ENCODE results near the gene SIL1. TPM values are rescaled to one million over a fixed set of nuclear protein-coding genes. Genes with fewer than 3 reads are reported as not detected.

The SIL1 gene
- total and polyA plus RNA-seq, 2 of the 13 experiments (the other 11 are each of a cell fraction or from before 2014, with no cell fraction given): 26.0 to 30.0 TPM

- TF ChIP-seq REXO4 (CRISPR knock-in tag; IDR thresholded peaks at IDR 0.05; ENCODE audit: borderline replicate concordance) (no peak), CBX2 (IDR thresholded peaks at IDR 0.05; ENCODE audit: low read depth, low read length) (no peak), CBX2 (CRISPR knock-in tag; IDR thresholded peaks at IDR 0.05; ENCODE audit: low read depth) (no peak), ZIK1 (CRISPR knock-in tag; IDR thresholded peaks at IDR 0.05; ENCODE audit: borderline replicate concordance, low read depth) (no peak), ATM (IDR thresholded peaks at IDR 0.05; ENCODE audit: borderline replicate concordance) (no peak), NR3C1 (CRISPR knock-in tag; IDR thresholded peaks at IDR 0.05) (no peak), KLF15 (CRISPR knock-in tag; IDR thresholded peaks at IDR 0.05; ENCODE audit: borderline replicate concordance) (no peak)
- TF ChIP-seq, protein P1, sequence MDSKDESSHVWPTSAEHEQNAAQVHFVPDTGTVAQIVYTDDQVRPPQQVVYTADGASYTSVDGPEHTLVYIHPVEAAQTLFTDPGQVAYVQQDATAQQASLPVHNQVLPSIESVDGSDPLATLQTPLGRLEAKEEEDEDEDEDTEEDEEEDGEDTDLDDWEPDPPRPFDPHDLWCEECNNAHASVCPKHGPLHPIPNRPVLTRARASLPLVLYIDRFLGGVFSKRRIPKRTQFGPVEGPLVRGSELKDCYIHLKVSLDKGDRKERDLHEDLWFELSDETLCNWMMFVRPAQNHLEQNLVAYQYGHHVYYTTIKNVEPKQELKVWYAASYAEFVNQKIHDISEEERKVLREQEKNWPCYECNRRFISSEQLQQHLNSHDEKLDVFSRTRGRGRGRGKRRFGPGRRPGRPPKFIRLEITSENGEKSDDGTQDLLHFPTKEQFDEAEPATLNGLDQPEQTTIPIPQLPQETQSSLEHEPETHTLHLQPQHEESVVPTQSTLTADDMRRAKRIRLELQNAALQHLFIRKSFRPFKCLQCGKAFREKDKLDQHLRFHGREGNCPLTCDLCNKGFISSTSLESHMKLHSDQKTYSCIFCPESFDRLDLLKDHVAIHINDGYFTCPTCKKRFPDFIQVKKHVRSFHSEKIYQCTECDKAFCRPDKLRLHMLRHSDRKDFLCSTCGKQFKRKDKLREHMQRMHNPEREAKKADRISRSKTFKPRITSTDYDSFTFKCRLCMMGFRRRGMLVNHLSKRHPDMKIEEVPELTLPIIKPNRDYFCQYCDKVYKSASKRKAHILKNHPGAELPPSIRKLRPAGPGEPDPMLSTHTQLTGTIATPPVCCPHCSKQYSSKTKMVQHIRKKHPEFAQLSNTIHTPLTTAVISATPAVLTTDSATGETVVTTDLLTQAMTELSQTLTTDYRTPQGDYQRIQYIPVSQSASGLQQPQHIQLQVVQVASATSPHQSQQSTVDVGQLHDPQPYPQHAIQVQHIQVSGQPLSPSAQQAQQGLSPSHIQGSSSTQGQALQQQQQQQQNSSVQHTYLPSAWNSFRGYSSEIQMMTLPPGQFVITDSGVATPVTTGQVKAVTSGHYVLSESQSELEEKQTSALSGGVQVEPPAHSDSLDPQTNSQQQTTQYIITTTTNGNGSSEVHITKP (CRISPR knock-in tag; IDR thresholded peaks at IDR 0.05; ENCODE audit: low read depth): no peak
Measured at GRCh38 chr5:139090581-139090980, 107.6 kb downstream of the SIL1 start (continued).

DNA sequence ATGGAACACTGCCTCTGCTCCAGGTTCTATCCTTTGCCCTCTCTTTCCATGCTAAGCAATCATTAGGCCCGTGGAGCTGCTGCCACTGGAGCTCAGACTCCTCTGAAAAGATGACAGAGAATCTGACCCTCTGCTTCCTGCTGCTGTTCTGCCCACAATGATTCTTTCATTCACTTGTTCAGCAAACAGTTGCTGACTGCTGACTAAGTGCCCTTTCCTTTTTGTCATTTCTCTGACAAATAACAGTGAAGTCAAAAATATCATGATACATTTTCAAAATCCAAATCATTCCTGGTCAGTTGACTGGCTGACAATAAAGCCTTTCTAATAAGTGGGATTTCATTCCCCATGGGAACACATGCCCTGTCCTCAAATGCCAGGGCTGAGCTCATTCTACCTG lies 110.1 kb downstream of the SIL1 start:
- POLR2A ChIA-PET: no interaction called here

More for the DNA sequence above, 110.1 kb downstream of the SIL1 start:
- ATAC-seq: no peak
- 0 out of 2 replicates have a peak, but pooled peaks cover 3% of the 10 kb centered on the region for H4K20me1 ChIP-seq (ENCODE audit: insufficient read depth, low read length)
- no peak for DNase-seq (ENCODE audit: low spot score)
- no peak overlapping the region for H3K9ac ChIP-seq (ENCODE audit: insufficient read depth, low read depth, low read length)
- in situ Hi-C loops (cut with HindIII; ENCODE audit: extremely low pct_ligation_motif_present, low pct_unique_long_range_greater_than_20kb) (no loop called here), intact Hi-C loops (cut with micrococcal nuclease; ENCODE audit: unreplicated experiment) (no loop called here)
- FAIRE-seq: no peak
- no peak overlapping the region for H3K4me3 ChIP-seq (replicated peaks in 1 of 3; ENCODE audit: insufficient read depth in 1 of 3, low read depth in 2 of 3, low read length in 3 of 3)
- CTCF ChIA-PET (ENCODE audit: low intra/inter-chr PET ratio, low total read pairs): no interaction called here
- no peak overlapping the region for H2AFZ ChIP-seq (ENCODE audit: low read length)
- WGBS (ENCODE audit: low lambda C conversion rate): 7% methylated on average over 1 of the region's 1 CpG
- H3K4me1 ChIP-seq (ENCODE audit: insufficient read depth, low read length): 0 out of 2 replicates have a peak, but pooled peaks cover 10% of the 10 kb centered on the region
- no TSS peak for BruUV-seq (replicated peaks)
- no peaks in the 10 kb centered on the region for H3K9me3 ChIP-seq (ENCODE audit: low read length)
- no peak for TF ChIP-seq ZNF761 (CRISPR knock-in tag; conservative IDR thresholded peaks at IDR 0.05)
- TF ChIP-seq ATF5 (CRISPR knock-in tag; IDR thresholded peaks at IDR 0.05; ENCODE audit: low read depth): no peak
- no peak for TF ChIP-seq FOXK2 (IDR thresholded peaks at IDR 0.05)
- TF ChIP-seq PAWR (CRISPR knock-in tag; IDR thresholded peaks at IDR 0.05; ENCODE audit: borderline replicate concordance): no peak
- TF ChIP-seq, protein P2, sequence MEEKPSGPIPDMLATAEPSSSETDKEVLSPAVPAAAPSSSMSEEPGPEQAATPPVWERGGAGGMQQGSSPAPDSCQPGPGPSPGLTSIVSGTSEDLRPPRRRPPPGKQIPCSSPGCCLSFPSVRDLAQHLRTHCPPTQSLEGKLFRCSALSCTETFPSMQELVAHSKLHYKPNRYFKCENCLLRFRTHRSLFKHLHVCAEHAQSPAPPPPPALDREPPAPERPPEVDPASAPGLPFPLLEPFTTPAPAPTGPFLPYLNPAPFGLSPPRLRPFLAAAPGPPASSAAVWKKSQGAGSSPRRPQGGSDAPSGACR (CRISPR knock-in tag; IDR thresholded peaks at IDR 0.05): no peak
- TF ChIP-seq NFIB (CRISPR knock-in tag; IDR thresholded peaks at IDR 0.05; ENCODE audit: borderline replicate concordance): no peak
- no peaks in the 10 kb centered on the region for H3K36me3 ChIP-seq (replicated peaks in 1 of 2; ENCODE audit: control insufficient read depth in 1 of 2, insufficient read depth in 2 of 2, low read length in 2 of 2)
- no peak overlapping the region for H3K4me2 ChIP-seq (ENCODE audit: low read depth, low read length)
- no peaks in the 10 kb centered on the region for H3K27me3 ChIP-seq (ENCODE audit: control insufficient read depth in 1 of 2, insufficient read depth in 2 of 2, low read length in 2 of 2)
- H3K27ac ChIP-seq (ENCODE audit: extremely low read length, insufficient read depth, low read length): no peak overlapping the region
- no peaks in the 10 kb centered on the region for H3K79me2 ChIP-seq (ENCODE audit: insufficient read depth, low read length)
